GM23338 (cell line): Measurements from ENCODE around the gene LAPTM5. TPM values are rescaled to one million over a fixed set of nuclear protein-coding genes. Genes with fewer than 3 reads are reported as not detected.
A peak's percentile ranks its signal among the peaks of the same experiment; 100 is the strongest.

Experiments used
- ATAC-seq: fragments of 200-7000 bp; cut with Tn5 transposase; 3 replicates; pipeline ENCODE4 v1.9.1; 2020
- DNase-seq: peaks from one replicate; pipeline ENCODE4 v3.0.0-alpha.2; 2015; ENCODE audit warnings: low spot score
- H2AFZ ChIP-seq: fragments of 200-600 bp; sonication (generic); 2 replicates; pipeline ENCODE4 v1.8.0; 2016; ENCODE audit warnings: antibody characterized with exemption, mild to moderate bottlenecking, moderate library complexity
- H3F3A ChIP-seq: fragments of 200-600 bp; sonication (generic); replicated peaks from 2 replicates; pipeline ENCODE4 v1.8.0; 2017; ENCODE audit warnings: antibody characterized with exemption, mixed run types, low read depth
- H3K27ac ChIP-seq: fragments of 200-600 bp; sonication (generic); 2 replicates; pipeline ENCODE4 v1.6.1; 2016; ENCODE audit warnings: low read depth
- H3K27me3 ChIP-seq: fragments of 200-600 bp; sonication (generic); 2 replicates; pipeline ENCODE4 v1.8.0; 2016; ENCODE audit warnings: mild to moderate bottlenecking, mixed run types, moderate library complexity; ENCODE audit not compliant: insufficient read depth
- H3K36me3 ChIP-seq: fragments of 200-600 bp; sonication (generic); 2 replicates; pipeline ENCODE4 v1.8.0; 2016; ENCODE audit warnings: mild to moderate bottlenecking; ENCODE audit not compliant: insufficient read depth
- H3K4me1 ChIP-seq: fragments of 200-600 bp; sonication (generic); 2 replicates; pipeline ENCODE4 v1.8.0; 2016; ENCODE audit warnings: mild to moderate bottlenecking, moderate library complexity; ENCODE audit not compliant: insufficient read depth
- H3K4me2 ChIP-seq: fragments of 200-600 bp; sonication (generic); 2 replicates; pipeline ENCODE4 v1.7.1; 2017; ENCODE audit warnings: mixed run types
- H3K4me3 ChIP-seq: fragments of 200-600 bp; sonication (generic); 2 replicates; pipeline ENCODE4 v1.6.1; 2016; ENCODE audit warnings: mixed run types
- H3K79me2 ChIP-seq: fragments of 200-600 bp; sonication (generic); replicated peaks from 2 replicates; pipeline ENCODE4 v1.8.0; 2017; ENCODE audit warnings: mild to moderate bottlenecking; ENCODE audit not compliant: insufficient read depth
- H3K9me2 ChIP-seq: fragments of 200-600 bp; sonication (generic); 2 replicates; pipeline ENCODE4 v1.8.0; 2017; ENCODE audit not compliant: insufficient read depth
- H4K20me1 ChIP-seq: fragments of 200-600 bp; sonication (generic); replicated peaks from 2 replicates; pipeline ENCODE4 v1.8.0; 2017; ENCODE audit warnings: mild to moderate bottlenecking; ENCODE audit not compliant: insufficient read depth
- H3K27ac Mint-ChIP-seq: 2 replicates; pipeline ENCODE4 v1.8.0; 2020; ENCODE audit warnings: inconsistent platforms, mild to moderate bottlenecking, moderate library complexity, mixed read lengths
- H3K27me3 Mint-ChIP-seq: 3 replicates; pipeline ENCODE4 v1.8.0; 2022; ENCODE audit warnings: low read depth, mild to moderate bottlenecking, moderate library complexity, mixed read lengths, inconsistent platforms; ENCODE audit not compliant: insufficient read depth, poor library complexity
- H3K36me3 Mint-ChIP-seq: 3 replicates; pipeline ENCODE4 v1.8.0; 2021; ENCODE audit warnings: low read depth, mild to moderate bottlenecking, inconsistent platforms, moderate library complexity, mixed read lengths
- H3K4me1 Mint-ChIP-seq: 3 replicates; pipeline ENCODE4 v1.8.0; 2020; ENCODE audit warnings: mild to moderate bottlenecking, inconsistent platforms, mixed read lengths
- H3K4me3 Mint-ChIP-seq: 3 replicates; pipeline ENCODE4 v1.8.0; 2021; ENCODE audit warnings: moderate library complexity, mild to moderate bottlenecking, inconsistent platforms, mixed read lengths
- H3K9me3 Mint-ChIP-seq: 3 replicates; pipeline ENCODE4 v1.8.0; 2020; ENCODE audit warnings: moderate library complexity, mild to moderate bottlenecking, inconsistent platforms, mixed read lengths
- EZH2phosphoT487 ChIP-seq: fragments of 200-600 bp; sonication (generic); IDR thresholded peaks from one replicate; pipeline ENCODE4 v1.8.1; 2018; ENCODE audit warnings: antibody characterized with exemption; ENCODE audit not compliant: unreplicated experiment
- NANOG ChIP-seq: IDR thresholded peaks from 2 replicates; pipeline ENCODE4 v1.6.1; 2016; ENCODE audit warnings: antibody characterized with exemption, borderline replicate concordance
- STAT1 ChIP-seq: IDR thresholded peaks from one replicate; pipeline ENCODE4 v1.6.1; 2016; ENCODE audit warnings: antibody characterized with exemption; ENCODE audit not compliant: unreplicated experiment
- ZNF462 ChIP-seq: fragments of 250-450 bp; sonication (Bioruptor Pico); IDR thresholded peaks from 2 replicates; pipeline ENCODE4 v1.5.0; 2020; ENCODE audit warnings: mild to moderate bottlenecking, moderate library complexity
- polyA plus RNA-seq: library from polyadenylated mRNA; unstranded; fragments of >200 nt; fragmentation: Nextera tagmentation; extraction: Ambion mirVana; gene quantifications from 2 replicates; pipeline ENCODE4 v1.2.1, GENCODE V29; 2016
- total RNA-seq: library from RNA; depleted of rRNA; stranded (reverse); fragments of >200 nt; shearing (Covaris generic); gene quantifications from 2 replicates; pipeline ENCODE4 v1.2.3, GENCODE V29; 2014

Gene LAPTM5
- total and polyA plus RNA-seq, 2 experiments from 2014 or later, result 0.21 TPM; not detected in 1

DNA sequence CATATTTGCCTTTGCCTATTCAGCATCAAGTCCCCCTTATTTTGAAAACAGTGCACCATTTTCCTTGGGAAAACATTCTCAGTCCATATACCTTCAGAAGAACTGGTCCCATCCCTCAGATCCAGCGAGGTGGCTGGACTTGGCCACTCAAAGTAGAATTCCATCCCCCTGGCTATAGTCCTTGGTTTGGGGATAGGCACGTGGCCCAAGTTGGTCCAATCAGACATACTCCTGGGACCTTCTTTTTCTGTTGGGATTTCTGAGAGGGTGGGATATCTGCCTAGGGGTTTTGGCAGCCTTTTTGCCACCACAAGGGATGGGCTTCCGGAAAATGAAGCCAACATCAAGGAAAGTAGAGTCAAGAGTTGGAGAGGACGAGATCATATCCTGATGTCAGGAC lies 23.5 kb downstream of the LAPTM5 start:
- Histone ChIP-seq H3K79me2 (no peaks in the 10 kb centered on the region), H3F3A (no peaks in the 10 kb centered on the region), H3K27me3 (no peaks in the 10 kb centered on the region), H4K20me1 (no peaks in the 10 kb centered on the region), H3K4me2 (no peak overlapping the region), H3K4me1 (peaks cover 6% of the 10 kb centered on the region), H3K27ac (no peak overlapping the region), H3K36me3 (no peaks in the 10 kb centered on the region), H3K9me2 (no peaks in the 10 kb centered on the region), H3K4me3 (no peak overlapping the region), H2AFZ (no peak overlapping the region)
- ATAC-seq (no peak), DNase-seq (no peak)
- Mint-ChIP-seq H3K4me1 (peaks cover 13% of the 10 kb centered on the region; the same call in 2 of the 3 replicates), H3K9me3 (peaks cover 4% of the 10 kb centered on the region; the same call in 1 of the 3 replicates), H3K27ac (no peak overlapping the region), H3K4me3 (no peak overlapping the region), H3K36me3 (no peaks in the 10 kb centered on the region), H3K27me3 (peaks cover 15% of the 10 kb centered on the region)
- TF ChIP-seq NANOG (no peak), ZNF462 (CRISPR knock-in tag) (no peak), EZH2phosphoT487 (no peak)

DNA sequence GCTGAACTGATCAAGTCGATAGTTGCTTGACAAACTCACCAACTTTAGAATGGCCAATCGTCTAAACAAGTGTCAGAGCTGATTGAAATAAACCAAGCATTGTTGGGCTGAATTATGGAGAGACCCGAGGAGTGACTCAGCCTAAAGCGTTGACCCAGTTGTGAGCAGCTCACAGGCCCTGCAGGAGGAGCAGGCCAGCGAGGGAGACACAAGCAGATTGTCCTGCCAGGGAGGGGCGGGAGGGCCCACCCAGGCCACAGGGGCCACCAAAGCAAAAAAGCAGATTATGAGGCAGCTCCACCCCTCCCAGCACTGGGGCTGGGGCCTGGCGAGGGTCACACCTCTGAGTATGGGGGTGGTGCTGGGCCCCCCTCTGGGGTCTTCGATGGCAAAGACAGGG lies 24.1 kb downstream of the LAPTM5 start:
- no peak overlapping the region for H3K4me2 ChIP-seq
- no peaks in the 10 kb centered on the region for H3K9me2 ChIP-seq
- no peaks in the 10 kb centered on the region for H4K20me1 ChIP-seq
- no peak overlapping the region for H3K27ac ChIP-seq
- Mint-ChIP-seq H3K27me3 (peaks cover 12% of the 10 kb centered on the region), H3K27ac (no peak overlapping the region), H3K9me3 (no peaks in the 10 kb centered on the region), H3K4me1 (peaks cover 16% of the 10 kb centered on the region), H3K4me3 (no peak overlapping the region), H3K36me3 (no peaks in the 10 kb centered on the region)
- peaks cover 6% of the 10 kb centered on the region for H3K4me1 ChIP-seq
- H3K4me3 ChIP-seq, result no peak overlapping the region
- no peaks in the 10 kb centered on the region for H3F3A ChIP-seq
- TF ChIP-seq STAT1, result no peak
- no peaks in the 10 kb centered on the region for H3K79me2 ChIP-seq
- no peaks in the 10 kb centered on the region for H3K27me3 ChIP-seq
- ATAC-seq (peak; percentile 22; the same call in 1 of the 3 replicates), DNase-seq (no peak)
- H2AFZ ChIP-seq, result no peak overlapping the region
- no peaks in the 10 kb centered on the region for H3K36me3 ChIP-seq
